SK-N-SH treated with all-trans-retinoic acid at 6 μM for 48 hours (cell line): ENCODE measurements around the gene LYPD5.

Experiments used
- ATAC-seq: fragments of 200-7000 bp; cut with Tn5 transposase; 3 replicates; pipeline ENCODE4 v1.9.1; 2020; ENCODE audit warnings: mild to moderate bottlenecking, moderate library complexity
- ARNTL ChIP-seq: fragments of 450-650 bp; formaldehyde crosslinking; IDR thresholded peaks from 2 replicates; pipeline ENCODE4 v1.5.0; 2020; ENCODE audit warnings: low read depth, mild to moderate bottlenecking, moderate library complexity, borderline replicate concordance
- BACH2 ChIP-seq: fragments of 250-450 bp; sonication (Bioruptor Pico); IDR thresholded peaks from 2 replicates; pipeline ENCODE4 v1.9.0; 2021; ENCODE audit warnings: mild to moderate bottlenecking, borderline replicate concordance
- CREB5 ChIP-seq: fragments of 250-450 bp; sonication (Bioruptor Pico); IDR thresholded peaks from 2 replicates; pipeline ENCODE4 v1.5.1; 2020; ENCODE audit warnings: low read depth, mild to moderate bottlenecking, moderate library complexity
- CSDC2 ChIP-seq: fragments of 250-450 bp; sonication (Bioruptor Pico); IDR thresholded peaks from 2 replicates; pipeline ENCODE4 v1.5.0; 2020; ENCODE audit warnings: mild to moderate bottlenecking, moderate library complexity
- CSRNP3 ChIP-seq: fragments of 250-450 bp; sonication (Bioruptor Pico); IDR thresholded peaks from 2 replicates; pipeline ENCODE4 v1.5.1; 2021; ENCODE audit warnings: mild to moderate bottlenecking, moderate library complexity
- ESRRG ChIP-seq: fragments of 250-450 bp; sonication (Bioruptor Pico); IDR thresholded peaks from 2 replicates; pipeline ENCODE4 v1.6.1; 2021; ENCODE audit warnings: mild to moderate bottlenecking
- GLIS3 ChIP-seq: fragments of 250-450 bp; sonication (Bioruptor Pico); IDR thresholded peaks from 2 replicates; pipeline ENCODE4 v1.5.0; 2020; ENCODE audit warnings: mild to moderate bottlenecking, moderate library complexity
- ISL1 ChIP-seq: fragments of 250-450 bp; sonication (Bioruptor Pico); IDR thresholded peaks from 2 replicates; pipeline ENCODE4 v2.1.2; 2022; ENCODE audit warnings: mild to moderate bottlenecking, moderate library complexity
- OSR1 ChIP-seq: fragments of 250-450 bp; sonication (Bioruptor Pico); IDR thresholded peaks from 2 replicates; pipeline ENCODE4 v1.8.0; 2022; ENCODE audit warnings: moderate library complexity, mild to moderate bottlenecking, inconsistent platforms
- PPARA ChIP-seq: fragments of 250-450 bp; sonication (Bioruptor Pico); IDR thresholded peaks from 2 replicates; pipeline ENCODE4 v1.5.0; 2020; ENCODE audit warnings: mild to moderate bottlenecking, borderline replicate concordance
- RARB ChIP-seq: fragments of 250-450 bp; sonication (Bioruptor Pico); IDR thresholded peaks from 2 replicates; pipeline ENCODE4 v1.8.0; 2021; ENCODE audit warnings: mild to moderate bottlenecking, moderate library complexity
- TCF4 ChIP-seq: fragments of 250-450 bp; sonication (Bioruptor Pico); IDR thresholded peaks from 2 replicates; pipeline ENCODE4 v1.8.0; 2021; ENCODE audit warnings: mild to moderate bottlenecking, moderate library complexity, borderline replicate concordance
- TOX ChIP-seq: fragments of 250-450 bp; sonication (Bioruptor Pico); IDR thresholded peaks from 2 replicates; pipeline ENCODE4 v1.8.0; 2021; ENCODE audit warnings: mild to moderate bottlenecking, moderate library complexity, borderline replicate concordance
- ZC3H10 ChIP-seq: fragments of 250-450 bp; sonication (Bioruptor Pico); IDR thresholded peaks from 2 replicates; pipeline ENCODE4 v1.5.1; 2021; ENCODE audit warnings: mild to moderate bottlenecking, moderate library complexity
- ZFP3 ChIP-seq: fragments of 250-450 bp; sonication (Bioruptor Pico); IDR thresholded peaks from 2 replicates; pipeline ENCODE4 v1.5.0; 2020; ENCODE audit warnings: mild to moderate bottlenecking, moderate library complexity
- ZFP30 ChIP-seq: fragments of 450-650 bp; formaldehyde crosslinking; IDR thresholded peaks from 2 replicates; pipeline ENCODE4 v1.5.0; 2022; ENCODE audit warnings: mild to moderate bottlenecking, moderate library complexity
- ZNF70 ChIP-seq: fragments of 450-650 bp; formaldehyde crosslinking; IDR thresholded peaks from 2 replicates; pipeline ENCODE4 v1.5.0; 2020; ENCODE audit warnings: mild to moderate bottlenecking, moderate library complexity
- ZNF8 ChIP-seq: fragments of 450-650 bp; formaldehyde crosslinking; IDR thresholded peaks from 2 replicates; pipeline ENCODE4 v1.5.0; 2020; ENCODE audit warnings: mild to moderate bottlenecking, moderate library complexity
- TF ChIP-seq, protein P1 (sequence below): fragments of 250-450 bp; sonication (Bioruptor Pico); IDR thresholded peaks from 2 replicates; pipeline ENCODE4 v1.8.0; 2020; ENCODE audit warnings: mild to moderate bottlenecking, moderate library complexity, borderline replicate concordance

LYPD5 gene

GRCh38 chr19:43754503-43755255 is 47.6 kb downstream of the LYPD5 start, which contains the start of gene SMG9:
Gene SMG9, minus strand, starts transcription at chr19:43754962. Its CDS starts 4,221 bp downstream, at chr19:43750741.
- ATAC-seq = peak; percentile 82
- TF ChIP-seq, protein P1, sequence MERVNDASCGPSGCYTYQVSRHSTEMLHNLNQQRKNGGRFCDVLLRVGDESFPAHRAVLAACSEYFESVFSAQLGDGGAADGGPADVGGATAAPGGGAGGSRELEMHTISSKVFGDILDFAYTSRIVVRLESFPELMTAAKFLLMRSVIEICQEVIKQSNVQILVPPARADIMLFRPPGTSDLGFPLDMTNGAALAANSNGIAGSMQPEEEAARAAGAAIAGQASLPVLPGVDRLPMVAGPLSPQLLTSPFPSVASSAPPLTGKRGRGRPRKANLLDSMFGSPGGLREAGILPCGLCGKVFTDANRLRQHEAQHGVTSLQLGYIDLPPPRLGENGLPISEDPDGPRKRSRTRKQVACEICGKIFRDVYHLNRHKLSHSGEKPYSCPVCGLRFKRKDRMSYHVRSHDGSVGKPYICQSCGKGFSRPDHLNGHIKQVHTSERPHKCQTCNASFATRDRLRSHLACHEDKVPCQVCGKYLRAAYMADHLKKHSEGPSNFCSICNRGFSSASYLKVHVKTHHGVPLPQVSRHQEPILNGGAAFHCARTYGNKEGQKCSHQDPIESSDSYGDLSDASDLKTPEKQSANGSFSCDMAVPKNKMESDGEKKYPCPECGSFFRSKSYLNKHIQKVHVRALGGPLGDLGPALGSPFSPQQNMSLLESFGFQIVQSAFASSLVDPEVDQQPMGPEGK = no peak
- TF ChIP-seq CSRNP3 = no peak
- no peak for TF ChIP-seq RARB (CRISPR knock-in tag)
- TF ChIP-seq TOX (CRISPR knock-in tag) = no peak
- TF ChIP-seq ARNTL (CRISPR knock-in tag) = no peak
- TF ChIP-seq TCF4 (CRISPR knock-in tag) = no peak
- TF ChIP-seq BACH2 (CRISPR knock-in tag) = no peak
- no peak for TF ChIP-seq ESRRG (CRISPR knock-in tag)
- TF ChIP-seq CREB5 (CRISPR knock-in tag) = no peak

DNA sequence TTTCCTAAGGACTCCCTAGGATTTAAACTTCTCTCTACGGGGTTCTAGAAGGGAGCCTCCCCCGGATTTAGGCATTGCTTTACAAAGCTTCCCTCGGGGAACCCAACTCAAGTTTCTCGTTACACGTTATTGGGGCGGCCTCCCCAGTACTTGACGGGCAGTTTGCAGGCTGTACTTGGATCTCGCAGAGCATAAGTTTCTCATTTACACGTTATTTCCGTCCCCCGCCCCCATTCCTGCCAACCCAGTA is 48.1 kb downstream of the LYPD5 start:
- peak; percentile 0; the same call in 1 of the 3 replicates for ATAC-seq
- TF ChIP-seq ZFP3 (CRISPR knock-in tag) (no peak), ZNF70 (no peak), ZNF8 (no peak), RARB (CRISPR knock-in tag) (no peak), TOX (CRISPR knock-in tag) (no peak), GLIS3 (CRISPR knock-in tag) (no peak)

DNA sequence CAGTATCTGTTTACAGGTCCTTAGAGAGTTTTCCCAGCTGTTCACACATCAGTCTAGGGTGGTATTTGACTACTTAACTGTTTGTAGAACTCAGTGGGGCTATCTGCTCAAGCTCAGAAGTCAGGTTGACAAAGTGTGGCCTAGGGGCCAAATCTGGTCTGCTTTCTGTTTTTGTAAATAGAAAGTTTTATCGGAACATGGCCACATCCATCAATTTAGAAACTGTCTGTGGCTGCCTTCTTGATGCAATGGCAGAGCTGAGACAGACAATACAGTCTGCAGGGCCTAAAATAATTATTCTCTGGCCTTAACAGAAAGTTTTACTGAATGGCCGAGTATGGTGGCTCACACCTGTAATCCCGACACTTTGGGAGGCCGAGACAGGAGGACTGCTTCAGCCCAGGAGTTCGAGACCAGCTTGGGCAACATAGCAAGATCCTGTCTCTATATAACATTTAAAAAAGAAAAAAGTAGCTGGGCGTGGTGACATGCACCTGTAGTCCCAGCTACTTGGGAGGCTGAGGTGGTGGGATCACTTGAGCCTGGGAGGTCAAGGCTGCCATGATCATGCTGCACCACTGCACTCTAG is 49.9 kb downstream of the LYPD5 start:
- TF ChIP-seq ZNF70 (no peak), OSR1 (no peak), TCF4 (CRISPR knock-in tag) (no peak), CSDC2 (CRISPR knock-in tag) (no peak), GLIS3 (CRISPR knock-in tag) (no peak), RARB (CRISPR knock-in tag) (no peak), PPARA (no peak), ZC3H10 (no peak), TOX (CRISPR knock-in tag) (no peak), ISL1 (CRISPR knock-in tag) (no peak)
- TF ChIP-seq, protein P1 = no peak

DNA sequence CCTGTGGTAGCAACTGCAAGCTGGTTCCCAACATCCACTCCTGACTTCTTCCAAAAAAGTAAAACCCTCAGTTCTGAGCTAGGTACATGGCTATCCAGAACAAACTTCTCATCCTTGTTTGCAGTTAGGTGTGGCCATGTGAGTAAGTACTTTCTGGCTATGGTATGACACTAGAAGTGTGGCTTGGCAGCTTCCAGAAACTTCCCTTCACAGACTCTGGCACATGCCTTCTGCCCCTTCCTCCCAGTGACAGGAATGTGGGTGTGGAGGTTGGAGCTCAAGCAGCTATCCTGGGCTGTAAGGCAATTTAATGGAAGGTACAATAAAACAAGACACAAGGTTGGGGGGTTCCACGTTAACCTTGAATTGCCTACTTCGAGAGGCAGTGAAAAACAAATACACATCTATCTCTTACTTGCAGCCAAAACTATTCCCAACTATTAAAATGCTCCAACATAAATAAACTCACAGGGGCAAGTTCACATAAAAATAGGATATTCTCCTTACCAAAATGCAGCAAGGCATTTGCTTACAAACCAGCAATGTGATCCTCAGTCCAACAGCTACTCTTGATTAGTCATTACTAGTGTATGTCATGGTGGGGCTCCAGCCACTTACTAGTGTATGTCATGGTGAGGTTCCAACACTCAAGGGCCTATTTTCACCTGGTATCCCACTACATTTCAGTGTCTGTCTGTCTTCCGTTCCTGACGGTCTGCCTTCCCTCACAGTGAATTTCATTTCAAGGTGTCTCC is 50.6 kb downstream of the LYPD5 start:
- TF ChIP-seq CSRNP3 (no peak), TOX (CRISPR knock-in tag) (no peak), BACH2 (CRISPR knock-in tag) (no peak), RARB (CRISPR knock-in tag) (no peak), ESRRG (CRISPR knock-in tag) (no peak), ISL1 (CRISPR knock-in tag) (no peak), TCF4 (CRISPR knock-in tag) (no peak), ARNTL (CRISPR knock-in tag) (no peak), PPARA (no peak), ZFP30 (CRISPR knock-in tag) (no peak), ZNF8 (no peak), OSR1 (no peak)
- TF ChIP-seq, all 23 proteins: peak for 0
- no peak for ATAC-seq

More for the DNA sequence above, 49.9 kb downstream of the LYPD5 start:
- ATAC-seq = no peak
